Peyer's patch (tissue), 4 donors: ENCODE measurements around the gene DCST1.

ENCODE experiments used
- CTCF ChIP-seq, 6 experiments: fragments of 450-650 bp in 4 of 6; fragments of 200-600 bp in 2 of 6; sonication (generic) in 1 of 6; IDR thresholded peaks; one replicate each; pipeline ENCODE4 v1.5.1; 2017 to 2019; ENCODE audit warnings: antibody characterized with exemption in 6 of 6, mild to moderate bottlenecking in 3 of 6, moderate library complexity in 1 of 6
- POLR2A ChIP-seq, 2 donors: fragments of 450-650 bp; IDR thresholded peaks; one replicate each; pipeline ENCODE4 v1.5.1; 2017; ENCODE audit warnings: antibody characterized with exemption in 2 of 2, mild to moderate bottlenecking in 2 of 2, moderate library complexity in 2 of 2

- TF ChIP-seq CTCF (IDR thresholded peaks at IDR 0.05) (no peak), POLR2A (IDR thresholded peaks at IDR 0.05) (no peak)
Measured at GRCh38 chr1:155060736-155061135, 27.1 kb downstream of the DCST1 start.
